M059J (cell line): ENCODE data around the gene POLH. TPM values are rescaled to one million over a fixed set of nuclear protein-coding genes. Genes with fewer than 3 reads are reported as not detected.

ENCODE experiments used
- DNase-seq: peaks from one replicate; pipeline ENCODE4 v3.0.0-alpha.2; 2012; ENCODE audit warnings: low read depth
- total RNA-seq: library from RNA; depleted of rRNA; stranded (reverse); fragments of >200 nt; shearing (Covaris generic); gene quantifications from 2 replicates; pipeline ENCODE4 v1.2.3, GENCODE V29; 2014

The POLH gene
- total RNA-seq, 1 experiment from 2014 or later = 28.8 TPM

DNA sequence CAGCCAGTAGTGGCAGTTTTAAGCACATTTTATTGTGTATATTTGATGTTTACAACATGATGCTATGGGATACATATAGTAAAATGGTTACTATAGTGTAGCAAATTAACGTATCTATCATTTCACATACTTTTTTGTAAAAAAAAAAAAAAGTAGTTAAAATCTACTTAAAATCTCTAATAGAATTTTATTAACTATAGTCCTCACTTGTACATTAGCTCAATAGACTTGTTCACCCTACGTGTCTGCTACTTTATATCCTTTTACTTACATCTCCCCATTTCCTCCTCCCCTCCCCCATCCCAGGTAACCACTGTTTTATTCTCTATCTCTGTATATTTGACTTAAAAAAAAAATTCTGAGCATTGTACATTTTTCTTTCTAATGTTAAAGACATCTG, 30.0 kb downstream of the POLH start:
- no peak for DNase-seq

- peak; percentile 76 for DNase-seq
These were observed 32.4 kb downstream of the POLH start for GRCh38 chr6:43608310-43608763.

DNA sequence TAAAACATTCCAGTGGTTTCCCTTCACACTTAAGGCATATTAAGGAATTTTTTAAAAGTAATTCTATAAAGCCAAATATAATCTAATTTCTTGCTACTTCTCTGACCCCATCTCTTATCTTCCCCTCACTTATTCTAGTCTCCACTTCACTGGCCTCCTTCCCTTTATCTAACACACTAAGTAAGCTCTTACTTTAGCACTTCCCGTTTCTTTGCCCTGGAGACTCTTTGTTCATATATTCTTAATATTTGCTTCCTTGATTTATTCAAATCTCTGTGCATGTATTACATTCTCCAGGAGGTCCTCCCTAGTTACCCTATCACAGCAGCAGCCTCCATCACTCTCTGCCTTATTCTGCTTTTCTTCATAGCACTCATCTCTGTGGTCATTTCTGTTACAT, 32.8 kb downstream of the POLH start:
- DNase-seq = no peak

GRCh38 chr6:43609402-43609801, 33.4 kb downstream of the POLH start:
- DNase-seq = no peak

- DNase-seq = no peak
These were observed 34.4 kb downstream of the POLH start for GRCh38 chr6:43610431-43610830.

- no peak for DNase-seq
These were observed 37.9 kb downstream of the POLH start for GRCh38 chr6:43613721-43614395.

- DNase-seq = no peak
These were observed 38.4 kb downstream of the POLH start for GRCh38 chr6:43614396-43614730.

DNA sequence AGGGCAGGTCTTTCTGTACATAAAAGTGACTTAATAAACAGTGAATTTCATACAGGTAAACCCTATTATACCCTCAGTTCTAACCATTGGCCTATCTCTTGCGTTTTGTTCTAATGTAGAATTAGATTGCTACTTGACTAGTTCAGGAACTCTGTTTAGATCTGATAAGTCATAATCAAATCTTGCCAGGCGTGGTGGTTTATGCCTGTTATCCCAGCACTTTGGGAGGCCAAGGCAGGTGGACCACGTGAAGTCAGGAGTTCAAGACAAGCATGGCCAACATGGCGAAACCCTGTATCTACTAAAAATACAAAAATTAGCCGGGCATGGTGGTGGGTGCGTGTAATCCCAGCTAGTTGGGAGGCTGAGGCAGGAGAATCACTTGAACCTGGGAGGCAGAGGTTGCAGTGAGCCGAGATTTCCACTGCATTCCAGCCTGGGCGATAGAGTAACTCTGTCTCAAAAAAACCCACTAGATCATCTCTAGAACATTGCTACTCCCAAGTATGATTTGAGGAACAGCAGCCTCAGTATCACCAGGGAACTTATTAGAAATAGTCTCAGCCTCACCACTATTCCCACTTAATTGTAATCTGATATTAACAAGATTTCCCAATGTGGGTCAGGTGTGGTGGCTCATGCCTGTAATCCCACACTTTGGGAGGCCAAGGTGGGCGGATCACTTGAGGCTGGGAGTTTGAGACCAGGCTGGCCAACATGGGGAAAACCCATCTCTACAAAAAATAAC, 40.9 kb downstream of the POLH start:
- no peak for DNase-seq

DNA sequence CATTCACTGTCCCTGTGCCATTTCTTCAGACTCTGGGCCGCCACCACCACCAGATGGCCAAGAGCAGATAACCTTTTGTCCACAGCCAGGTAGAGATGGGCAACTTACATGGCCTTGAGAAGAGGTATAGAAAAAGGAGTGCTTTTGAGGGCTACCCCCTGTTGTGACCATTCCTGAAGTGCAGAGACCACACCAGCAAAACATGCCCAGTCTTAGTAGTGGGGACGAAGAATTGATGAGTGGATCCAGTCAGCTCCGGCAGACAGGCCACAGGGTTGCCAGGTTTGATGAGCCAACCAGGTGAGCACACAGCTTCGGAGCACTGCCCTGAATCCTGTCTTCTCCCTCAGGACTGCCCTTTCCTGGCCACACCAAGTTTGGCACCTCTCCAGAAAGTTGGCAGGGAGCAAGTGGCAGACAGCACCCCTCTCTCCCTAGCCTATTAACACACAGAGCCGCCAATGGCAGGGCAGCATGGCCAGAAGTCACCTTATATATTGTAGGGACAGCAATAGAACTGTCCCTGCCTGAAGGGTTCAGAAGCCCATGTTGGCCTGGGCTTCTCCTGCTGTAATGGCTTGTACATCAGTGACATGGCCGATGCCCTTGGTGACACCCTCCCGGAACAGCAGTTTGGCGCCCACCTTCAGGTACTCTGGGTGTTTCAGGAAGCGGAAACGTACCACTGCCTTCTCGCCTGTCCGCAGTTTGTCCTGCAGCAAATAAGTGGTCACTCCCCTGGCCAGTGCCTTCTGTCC, 45.3 kb downstream of the POLH start:
- no peak for DNase-seq

GRCh38 chr6:43621836-43622180, 45.8 kb downstream of the POLH start:
- no peak for DNase-seq

DNA sequence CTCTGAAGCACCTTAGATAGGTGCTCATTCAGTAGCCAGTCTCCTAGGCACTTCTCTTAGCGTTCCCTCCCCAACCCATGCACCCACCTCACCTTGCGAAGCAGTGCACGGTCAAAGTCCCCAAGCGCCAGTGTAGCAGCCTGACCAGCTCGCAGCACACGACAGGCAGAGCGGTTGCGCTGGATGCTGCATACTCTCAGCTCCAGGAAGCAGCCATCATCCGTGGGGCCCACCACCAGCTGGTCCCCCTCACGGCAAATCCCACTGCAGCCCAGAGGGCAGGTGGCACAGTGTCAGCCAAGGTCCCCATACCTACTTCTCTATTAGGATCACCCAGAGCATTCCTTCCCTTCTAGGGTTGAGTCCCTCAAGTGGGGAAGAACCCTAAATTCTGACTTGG, 46.6 kb downstream of the POLH start:
- no peak for DNase-seq

DNA sequence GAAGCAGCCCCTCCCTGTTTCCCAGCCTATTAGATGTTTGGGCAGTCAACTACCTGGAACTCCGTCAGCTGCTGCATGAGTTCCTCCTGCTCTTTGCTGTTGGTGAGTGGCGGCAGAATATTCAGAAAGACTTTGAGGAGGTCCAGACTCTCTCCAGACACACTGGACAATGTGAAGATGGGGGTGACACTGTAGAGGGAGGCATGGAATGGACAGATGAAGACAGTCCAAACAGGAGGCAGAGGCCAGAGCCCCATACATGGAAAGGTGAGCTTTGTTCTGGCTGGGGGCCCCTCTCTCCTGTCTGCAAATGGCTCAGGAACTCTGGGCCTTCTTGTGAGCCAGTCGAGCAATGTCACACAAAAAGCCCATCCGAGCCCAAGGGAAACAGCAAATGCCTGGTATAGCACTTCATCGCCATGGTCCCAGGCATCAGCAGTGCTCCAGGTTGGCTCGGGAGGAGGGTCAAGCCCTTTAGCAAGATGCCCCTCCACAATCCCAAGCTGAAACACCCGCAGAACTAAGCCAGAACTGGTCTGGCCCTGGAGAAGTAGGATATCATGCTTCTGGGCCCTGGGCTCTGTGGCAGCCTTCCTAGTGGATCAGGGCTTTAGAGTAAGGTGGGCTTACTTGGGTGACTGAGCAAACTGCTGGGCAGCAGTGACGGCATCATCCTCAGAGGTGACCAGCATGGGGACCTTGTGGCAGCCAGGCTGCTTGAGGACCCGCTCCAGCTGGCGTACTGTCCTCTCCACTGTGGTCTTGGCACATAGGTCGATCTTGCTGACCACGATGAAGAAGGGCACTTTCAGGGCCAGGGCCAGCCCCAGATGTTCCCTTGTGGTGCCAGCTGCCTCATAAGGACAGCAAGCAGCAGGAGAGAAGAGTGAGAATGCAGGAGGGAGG, 48.1 kb downstream of the POLH start:
- DNase-seq = no peak

- DNase-seq = no peak
These were observed 48.9 kb downstream of the POLH start for GRCh38 chr6:43624786-43625288.

DNA sequence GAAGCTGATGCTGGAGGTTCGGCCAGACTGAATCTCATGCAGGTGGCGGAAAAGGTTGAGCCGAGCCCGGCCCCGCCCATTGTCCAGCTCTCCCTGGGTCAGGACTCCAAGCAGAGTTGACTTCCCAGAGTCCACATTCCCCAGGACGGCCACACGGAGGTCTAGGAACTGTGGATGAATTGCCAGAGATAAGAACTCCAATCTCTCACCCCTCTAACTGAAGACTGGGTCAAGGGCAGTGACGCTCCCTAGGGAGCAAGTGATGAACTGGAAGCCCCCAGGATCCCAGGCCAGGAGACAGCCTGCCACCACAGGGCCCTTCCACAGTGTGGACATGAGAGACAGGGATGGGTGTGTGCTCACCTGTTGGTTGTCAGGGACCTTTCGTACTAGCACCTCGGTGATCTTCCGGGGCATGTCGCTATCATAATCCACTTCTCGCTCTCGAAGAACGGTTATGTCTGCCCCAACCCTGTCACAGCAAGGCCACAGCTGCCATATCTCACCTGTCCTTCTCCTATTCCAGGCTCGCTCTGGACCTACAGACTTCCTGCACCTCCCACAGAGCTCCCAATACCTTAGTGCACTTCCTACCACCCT, 49.5 kb downstream of the POLH start:
- no peak for DNase-seq

GRCh38 chr6:43627008-43627825, 51.2 kb downstream of the POLH start:
- DNase-seq = peak; percentile 99

DNA sequence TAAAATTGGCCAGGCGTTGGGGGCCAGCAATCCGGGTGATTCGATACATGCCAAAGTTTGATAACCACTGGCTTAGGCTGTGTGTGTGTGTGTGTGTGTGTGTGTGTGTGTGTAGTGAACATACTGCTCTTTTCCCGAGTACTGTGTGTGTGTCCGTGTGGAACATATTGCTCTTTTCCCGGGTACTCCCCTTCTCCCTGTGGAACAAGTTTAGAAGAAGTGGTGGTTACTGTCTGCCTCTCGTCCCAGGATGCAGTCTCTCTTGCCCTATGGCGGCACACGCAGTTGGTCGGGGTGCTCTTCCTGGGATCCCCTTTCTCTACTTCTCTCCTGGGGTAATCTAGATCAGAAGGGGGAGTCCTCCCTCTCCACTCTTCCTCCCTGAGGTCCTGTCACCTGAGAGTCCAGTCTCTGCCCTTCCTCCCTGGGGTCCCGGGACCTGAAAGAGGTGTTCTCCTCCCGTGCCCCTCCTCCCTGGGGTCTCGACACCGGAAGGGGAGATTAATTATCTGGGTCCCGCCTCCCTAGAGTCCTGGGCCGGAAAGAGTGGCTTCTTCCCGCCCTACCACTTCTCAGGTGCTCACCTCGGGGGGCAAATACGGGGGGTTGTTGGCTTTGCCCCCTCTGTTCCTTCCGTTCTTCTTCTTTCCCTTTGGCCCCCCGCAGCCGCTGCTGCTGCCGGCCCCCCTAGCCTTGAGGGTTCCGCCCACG, 52.6 kb downstream of the POLH start:
- peak; percentile 77 for DNase-seq

DNA sequence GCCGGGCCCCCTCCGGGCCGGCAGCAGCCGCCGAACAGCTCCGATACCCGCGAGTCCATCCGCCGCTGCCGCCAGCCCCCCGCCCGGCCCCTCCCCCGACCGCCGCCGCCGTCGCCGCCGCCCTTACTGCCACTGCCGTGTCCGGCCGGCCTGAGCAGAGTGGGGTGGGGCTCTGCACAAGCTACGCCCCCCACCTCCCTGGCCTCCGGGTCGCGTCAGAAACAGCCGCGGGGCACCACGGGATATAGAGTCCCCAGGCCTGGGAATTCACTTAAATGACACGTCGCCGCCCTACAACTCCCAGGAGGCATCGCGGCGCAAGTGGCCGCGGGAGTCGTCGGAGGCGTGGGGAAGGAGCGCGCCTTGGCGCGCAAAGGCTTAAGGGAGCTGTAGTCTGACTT, 53.1 kb downstream of the POLH start, which contains the start of gene GTPBP2:
Gene GTPBP2, minus strand, starts transcription at position 161 of the 401 bp plus-strand sequence. Its CDS starts 102 bp downstream, at position 59.
- DNase-seq = peak; percentile 100

- DNase-seq = peak; percentile 99
These were observed 53.7 kb downstream of the POLH start for GRCh38 chr6:43629505-43630300.
